Thyroid gland (tissue), 4 donors: ENCODE measurements around the gene LAMA2. TPM values are rescaled to one million over a fixed set of nuclear protein-coding genes. Genes with fewer than 3 reads are reported as not detected.

Experiments
- DNase-seq, 2 donors: peaks; one replicate each; pipeline ENCODE4 v3.0.0-alpha.2; 2019
- H3K27ac ChIP-seq, 3 donors: fragments of 200-600 bp; sonication (generic); 1 replicate in 2 of 3; 2 replicates in 1 of 3; pipeline ENCODE4 v1.5.1; 2016 to 2019; ENCODE audit warnings: mild to moderate bottlenecking in 1 of 3, moderate library complexity in 1 of 3
- H3K27me3 ChIP-seq: fragments of 200-600 bp; sonication (generic); one replicate; pipeline ENCODE4 v1.5.1; 2019
- H3K36me3 ChIP-seq, 2 donors: fragments of 200-600 bp; sonication (generic); one replicate each; pipeline ENCODE4 v1.5.1; 2016 to 2019
- H3K4me1 ChIP-seq, 2 donors: fragments of 200-600 bp; sonication (generic); one replicate each; pipeline ENCODE4 v1.5.1; 2017 to 2019
- H3K4me3 ChIP-seq, 3 donors: fragments of 200-600 bp; sonication (generic); replicated peaks in 1 of 3; 1 replicate in 2 of 3; 2 replicates in 1 of 3; pipeline ENCODE4 v1.5.1; 2016; ENCODE audit warnings: mild to moderate bottlenecking in 1 of 3
- H3K9me3 ChIP-seq: fragments of 200-600 bp; sonication (generic); one replicate; pipeline ENCODE4 v1.5.1; 2017
- POLR2A ChIP-seq, 2 donors: fragments of 450-650 bp; IDR thresholded peaks; one replicate each; pipeline ENCODE4 v1.6.1; 2017; ENCODE audit warnings: antibody characterized with exemption in 2 of 2, mild to moderate bottlenecking in 2 of 2, moderate library complexity in 1 of 2
- WGBS, 2 donors: methylation state at CpG; one replicate each; pipeline ENCODE4 v1.1.5; 2017; 5-methylcytosine and 5-hydroxymethylcytosine counted together
- intact Hi-C: fragments of 100-400 bp; cut with DNase I; formaldehyde crosslinking; loops from one replicate; pipeline ENCODE4 v1.15.1; 2023
- total RNA-seq, 4 donors: library from RNA; depleted of rRNA; stranded (reverse); fragments of >200 nt; gene quantifications; one replicate each; pipeline ENCODE4 v1.2.3, GENCODE V29; 2016
- TF ChIP-seq, protein P1 (sequence below), 6 experiments: fragments of 200-600 bp in 3 of 6; fragments of 450-650 bp in 3 of 6; sonication (generic) in 3 of 6; IDR thresholded peaks; one replicate each; pipeline ENCODE4 v1.5.1; 2016 to 2019; ENCODE audit warnings: antibody characterized with exemption in 6 of 6, mild to moderate bottlenecking in 2 of 6, inconsistent platforms in 1 of 6, moderate library complexity in 1 of 6

LAMA2 gene
- total RNA-seq, 4 donors from 2014 or later: 41.4 to 117 (median 78.9) TPM

DNA sequence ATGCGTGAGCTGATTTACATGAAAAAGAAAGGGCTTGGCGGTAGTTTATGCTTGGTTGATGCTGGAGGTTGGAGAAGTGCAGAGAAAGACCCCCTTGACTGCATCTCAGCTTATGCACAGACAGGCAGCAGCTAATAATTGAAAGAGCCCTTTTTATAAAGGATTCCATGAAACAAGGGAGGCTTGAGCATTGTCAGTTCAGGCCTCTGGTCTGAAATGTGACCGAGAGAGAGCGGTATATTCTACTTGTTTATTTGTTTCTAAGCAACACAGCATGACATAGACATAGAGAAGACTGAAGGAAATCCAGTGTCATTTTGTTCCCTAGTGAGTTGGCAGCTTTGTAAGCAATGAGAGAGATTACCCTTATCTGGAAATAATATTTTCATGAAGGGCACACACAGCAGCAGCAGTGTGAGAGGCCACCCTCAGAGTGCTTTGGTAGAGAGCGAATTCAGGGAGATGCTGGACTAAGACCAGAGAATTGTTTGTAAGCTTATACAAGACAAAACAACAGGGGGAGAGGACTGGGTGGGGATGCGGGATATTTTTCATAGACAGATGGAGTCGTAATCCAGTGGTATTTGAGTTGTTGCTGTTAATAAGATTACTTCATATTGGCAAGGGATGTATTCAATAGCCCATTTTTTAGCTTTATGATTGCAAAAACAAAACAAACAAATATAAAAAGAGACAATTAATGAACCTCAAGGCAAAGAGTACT is 34.6 kb upstream of the LAMA2 start:
- Histone ChIP-seq H3K4me3 (no peak overlapping the region), H3K9me3 (no peaks in the 10 kb centered on the region), H3K4me1 (no peaks in the 10 kb centered on the region), H3K36me3 (no peaks in the 10 kb centered on the region), H3K27me3 (no peaks in the 10 kb centered on the region), H3K27ac (no peak overlapping the region)
- DNase-seq: no peak
- WGBS, 2 donors: 79 to 83% methylated on average over 7 of the region's 7 CpGs
- intact Hi-C loops: no loop called here
- TF ChIP-seq POLR2A (IDR thresholded peaks at IDR 0.05): no peak
- TF ChIP-seq, protein P1, sequence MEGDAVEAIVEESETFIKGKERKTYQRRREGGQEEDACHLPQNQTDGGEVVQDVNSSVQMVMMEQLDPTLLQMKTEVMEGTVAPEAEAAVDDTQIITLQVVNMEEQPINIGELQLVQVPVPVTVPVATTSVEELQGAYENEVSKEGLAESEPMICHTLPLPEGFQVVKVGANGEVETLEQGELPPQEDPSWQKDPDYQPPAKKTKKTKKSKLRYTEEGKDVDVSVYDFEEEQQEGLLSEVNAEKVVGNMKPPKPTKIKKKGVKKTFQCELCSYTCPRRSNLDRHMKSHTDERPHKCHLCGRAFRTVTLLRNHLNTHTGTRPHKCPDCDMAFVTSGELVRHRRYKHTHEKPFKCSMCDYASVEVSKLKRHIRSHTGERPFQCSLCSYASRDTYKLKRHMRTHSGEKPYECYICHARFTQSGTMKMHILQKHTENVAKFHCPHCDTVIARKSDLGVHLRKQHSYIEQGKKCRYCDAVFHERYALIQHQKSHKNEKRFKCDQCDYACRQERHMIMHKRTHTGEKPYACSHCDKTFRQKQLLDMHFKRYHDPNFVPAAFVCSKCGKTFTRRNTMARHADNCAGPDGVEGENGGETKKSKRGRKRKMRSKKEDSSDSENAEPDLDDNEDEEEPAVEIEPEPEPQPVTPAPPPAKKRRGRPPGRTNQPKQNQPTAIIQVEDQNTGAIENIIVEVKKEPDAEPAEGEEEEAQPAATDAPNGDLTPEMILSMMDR (IDR thresholded peaks at IDR 0.05): no peak

DNA sequence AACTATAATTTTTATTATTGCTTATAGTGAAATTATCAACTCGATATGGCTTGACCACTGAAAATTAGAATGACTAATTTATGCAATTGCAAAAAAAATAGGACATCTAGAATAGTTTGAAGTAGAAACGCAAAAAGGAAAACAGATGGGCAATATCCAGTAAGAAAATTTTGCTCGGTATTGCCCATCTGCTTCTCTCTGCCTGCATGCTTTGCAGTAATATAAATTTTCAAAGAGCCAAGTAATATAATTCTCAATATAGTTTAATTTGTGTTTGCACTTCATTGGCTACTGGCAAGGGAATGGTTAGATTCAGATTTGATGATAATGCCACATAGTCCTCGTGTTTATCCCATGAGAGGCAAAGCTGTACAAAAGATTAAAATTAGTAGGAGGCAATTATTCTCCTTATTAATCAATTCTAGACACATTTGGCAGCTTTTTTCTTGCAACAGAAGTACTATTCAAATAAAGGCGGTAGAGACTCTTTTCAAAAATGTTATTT is 27.3 kb upstream of the LAMA2 start:
- Histone ChIP-seq H3K4me3 (no peak overlapping the region), H3K36me3 (no peaks in the 10 kb centered on the region), H3K4me1 (no peaks in the 10 kb centered on the region), H3K27ac (no peak overlapping the region), H3K9me3 (no peaks in the 10 kb centered on the region), H3K27me3 (no peaks in the 10 kb centered on the region)
- DNase-seq: no peak
- intact Hi-C loops: no loop called here
- 81 to 82% methylated on average over 5 of the region's 5 CpGs for WGBS, 2 donors
- no peak for TF ChIP-seq POLR2A (IDR thresholded peaks at IDR 0.05)
- TF ChIP-seq, protein P1 (IDR thresholded peaks at IDR 0.05): no peak

DNA sequence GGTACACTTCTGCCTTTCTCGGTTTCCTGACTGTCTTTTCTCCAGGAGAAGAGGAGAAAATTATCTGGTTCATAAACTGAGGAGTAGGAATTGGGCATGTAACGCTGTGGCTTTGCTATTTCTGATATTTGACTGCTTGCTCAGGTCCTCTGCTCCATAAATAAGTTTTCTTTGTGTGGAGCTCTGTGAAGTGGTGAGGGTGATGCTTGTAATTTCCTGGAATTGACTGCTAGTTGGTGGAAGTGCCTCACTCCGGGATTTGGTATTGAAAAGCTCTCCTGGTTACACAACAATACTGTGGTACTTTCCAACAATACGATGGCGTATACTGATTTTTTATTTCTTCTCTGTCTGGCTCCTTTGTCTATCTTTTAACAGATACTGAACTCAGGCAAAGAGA is 25.1 kb upstream of the LAMA2 start:
- 79 to 90% methylated on average over 5 of the region's 5 CpGs for WGBS, 2 donors
- Histone ChIP-seq H3K36me3 (no peaks in the 10 kb centered on the region), H3K4me3 (no peak overlapping the region), H3K9me3 (no peaks in the 10 kb centered on the region), H3K27ac (no peak overlapping the region), H3K4me1 (no peaks in the 10 kb centered on the region), H3K27me3 (no peaks in the 10 kb centered on the region)
- intact Hi-C loops: no loop called here
- no peak for DNase-seq
- TF ChIP-seq, protein P1 (IDR thresholded peaks at IDR 0.05): no peak
- no peak for TF ChIP-seq POLR2A (IDR thresholded peaks at IDR 0.05)

DNA sequence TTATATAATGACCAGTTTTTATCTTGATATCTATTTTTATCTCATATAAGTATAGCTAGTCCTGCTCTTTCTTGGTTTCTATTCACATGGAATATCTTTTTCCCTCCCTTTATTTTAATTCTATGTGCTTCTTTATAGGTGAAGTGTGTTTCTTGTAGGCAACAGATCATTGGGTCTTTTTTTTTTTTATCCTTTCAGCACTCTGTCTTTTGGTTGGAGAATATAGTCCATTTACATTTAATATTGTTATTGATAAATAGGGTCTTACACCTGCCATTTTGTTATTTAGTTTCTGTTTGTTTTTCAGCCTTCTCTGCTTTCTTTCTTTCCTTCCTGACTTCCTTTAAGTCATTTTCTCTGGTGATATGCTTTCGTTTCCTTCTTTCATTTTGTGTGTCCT is 22.2 kb upstream of the LAMA2 start:
- TF ChIP-seq, protein P1 (IDR thresholded peaks at IDR 0.05): no peak
- TF ChIP-seq POLR2A (IDR thresholded peaks at IDR 0.05): no peak

DNA sequence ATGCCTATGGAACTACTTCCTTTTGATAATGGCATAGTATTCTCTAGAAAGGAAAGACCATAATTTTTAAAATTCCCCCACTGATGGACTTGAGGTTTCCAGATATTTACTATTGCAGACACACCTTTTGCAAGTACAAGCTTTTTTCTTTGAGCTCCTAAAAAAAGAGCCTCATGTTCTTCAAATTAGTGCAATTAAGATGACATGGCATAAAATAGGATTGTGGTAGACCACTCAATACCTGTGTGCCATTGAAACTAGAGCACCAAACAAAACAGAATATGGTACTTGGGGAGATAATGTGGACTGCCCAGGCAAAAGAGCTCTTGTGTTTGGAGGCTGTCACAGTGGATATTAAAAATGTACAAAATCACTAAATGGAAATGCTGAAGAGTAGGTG is 19.0 kb upstream of the LAMA2 start:
- Histone ChIP-seq H3K27ac (no peak overlapping the region), H3K9me3 (no peaks in the 10 kb centered on the region), H3K27me3 (no peaks in the 10 kb centered on the region), H3K4me3 (no peak overlapping the region), H3K36me3 (no peaks in the 10 kb centered on the region), H3K4me1 (no peaks in the 10 kb centered on the region)
- no peak for DNase-seq
- TF ChIP-seq POLR2A (IDR thresholded peaks at IDR 0.05): no peak
- TF ChIP-seq, protein P1 (IDR thresholded peaks at IDR 0.05): no peak
- intact Hi-C loops: no loop called here

More for the DNA sequence above, 22.2 kb upstream of the LAMA2 start:
- WGBS, 2 donors: 90 to 98% methylated on average over 1 of the region's 1 CpG
- intact Hi-C loops: no loop called here
- no peak for DNase-seq
- no peaks in the 10 kb centered on the region for H3K4me1 ChIP-seq
- no peaks in the 10 kb centered on the region for H3K27me3 ChIP-seq
- no peaks in the 10 kb centered on the region for H3K36me3 ChIP-seq
- no peaks in the 10 kb centered on the region for H3K9me3 ChIP-seq
- no peak overlapping the region for H3K4me3 ChIP-seq
- H3K27ac ChIP-seq: no peak overlapping the region
